WERI-Rb-1 (cell line): ENCODE results near the gene PLCL2.

ENCODE experiments used
- DNase-seq: peaks from one replicate; pipeline ENCODE4 v3.0.0-alpha.2; 2020
- H3K27ac ChIP-seq: fragments of 250-450 bp; sonication (Bioruptor Pico); 2 replicates; pipeline ENCODE4 v1.5.1; 2020; ENCODE audit warnings: mild to moderate bottlenecking, moderate library complexity
- H3K27me3 ChIP-seq: fragments of 250-450 bp; sonication (Bioruptor Pico); 2 replicates; pipeline ENCODE4 v1.5.1; 2021; ENCODE audit warnings: mild to moderate bottlenecking, low read depth, moderate library complexity; ENCODE audit not compliant: insufficient read depth, severe bottlenecking
- H3K36me3 ChIP-seq: fragments of 250-450 bp; sonication (Bioruptor Pico); 2 replicates; pipeline ENCODE4 v1.5.1; 2020; ENCODE audit warnings: mild to moderate bottlenecking, moderate library complexity
- H3K4me3 ChIP-seq: 2 replicates; pipeline ENCODE4 v1.5.1; 2011; ENCODE audit warnings: low read depth, mild to moderate bottlenecking, control low read depth, low read length
- H3K9me3 ChIP-seq: fragments of 250-450 bp; sonication (Bioruptor Pico); 2 replicates; pipeline ENCODE4 v1.5.1; 2021; ENCODE audit warnings: mild to moderate bottlenecking, moderate library complexity; ENCODE audit not compliant: severe bottlenecking
- CTCF ChIP-seq: IDR thresholded peaks from 2 replicates; pipeline ENCODE4 v1.5.1; 2011; ENCODE audit warnings: low read depth, mild to moderate bottlenecking, control low read depth, inconsistent platforms, low read length

The PLCL2 gene

GRCh38 chr3:17070161-17070959, 185.6 kb downstream of the PLCL2 start:
- peak; percentile 58 for DNase-seq
- no peak overlapping the region for H3K4me3 ChIP-seq

GRCh38 chr3:17074559-17074958, 189.8 kb downstream of the PLCL2 start:
- no peak for DNase-seq
- Histone ChIP-seq H3K36me3 (no peaks in the 10 kb centered on the region; the same call in none of the 2 replicates), H3K4me3 (no peak overlapping the region), H3K27ac (no peak overlapping the region), H3K9me3 (peaks cover 3% of the 10 kb centered on the region), H3K27me3 (no peaks in the 10 kb centered on the region)
- no peak for TF ChIP-seq CTCF

More at GRCh38 chr3:17070161-17070959, 185.6 kb downstream of the PLCL2 start:
- H3K27ac ChIP-seq: peak overlapping the region; percentile 47
- no peaks in the 10 kb centered on the region; the same call in none of the 2 replicates for H3K36me3 ChIP-seq
- H3K27me3 ChIP-seq: no peaks in the 10 kb centered on the region
- TF ChIP-seq CTCF: no peak
- H3K9me3 ChIP-seq: no peaks in the 10 kb centered on the region

GRCh38 chr3:17075358-17075757, 190.6 kb downstream of the PLCL2 start:
- H3K9me3 ChIP-seq: peaks cover 3% of the 10 kb centered on the region
- H3K4me3 ChIP-seq: no peak overlapping the region
- no peak for TF ChIP-seq CTCF
- H3K27me3 ChIP-seq: no peaks in the 10 kb centered on the region
- no peaks in the 10 kb centered on the region; the same call in 1 of the 2 replicates for H3K36me3 ChIP-seq
- no peak overlapping the region for H3K27ac ChIP-seq
- no peak for DNase-seq

GRCh38 chr3:17075907-17076306, 191.2 kb downstream of the PLCL2 start:
- TF ChIP-seq CTCF: no peak
- Histone ChIP-seq H3K36me3 (no peaks in the 10 kb centered on the region; the same call in 1 of the 2 replicates), H3K27ac (no peak overlapping the region), H3K4me3 (no peak overlapping the region), H3K9me3 (peaks cover 3% of the 10 kb centered on the region), H3K27me3 (no peaks in the 10 kb centered on the region)
- DNase-seq: no peak

GRCh38 chr3:17076940-17077605, 192.3 kb downstream of the PLCL2 start:
- no peak overlapping the region for H3K4me3 ChIP-seq
- H3K27ac ChIP-seq: no peak overlapping the region
- TF ChIP-seq CTCF: no peak
- DNase-seq: no peak
- no peaks in the 10 kb centered on the region; the same call in 1 of the 2 replicates for H3K36me3 ChIP-seq
- H3K9me3 ChIP-seq: peaks cover 3% of the 10 kb centered on the region
- H3K27me3 ChIP-seq: no peaks in the 10 kb centered on the region
